CD4-positive, alpha-beta T cell treated with Interleukin-10 for 1 hour (primary cell): ENCODE results near the gene DNAI2.
A peak's percentile ranks its signal among the peaks of the same experiment; 100 is the strongest.

Experiments used
- DNase-seq: peaks from one replicate; pipeline ENCODE4 v3.0.0-alpha.2; 2020

The DNAI2 gene

DNA sequence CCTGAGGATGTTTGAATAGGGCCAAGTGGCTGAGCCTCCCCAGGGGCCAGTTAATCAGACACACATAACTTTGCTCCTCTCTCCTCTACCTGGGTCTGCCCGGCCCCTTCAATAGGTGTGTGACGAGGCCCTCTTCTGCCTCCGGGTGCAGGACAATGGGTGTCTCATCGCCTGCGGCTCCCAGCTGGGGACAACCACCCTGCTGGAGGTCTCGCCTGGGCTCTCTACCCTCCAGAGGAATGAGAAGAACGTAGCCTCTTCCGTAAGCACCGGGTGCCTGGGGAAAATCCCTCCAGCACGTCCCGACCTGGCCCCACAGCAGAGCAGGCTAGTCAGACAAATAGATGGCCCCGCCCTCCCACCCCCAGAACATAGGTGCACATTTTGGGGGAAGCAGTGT lies 35.9 kb downstream of the DNAI2 start:
- no peak for DNase-seq

DNA sequence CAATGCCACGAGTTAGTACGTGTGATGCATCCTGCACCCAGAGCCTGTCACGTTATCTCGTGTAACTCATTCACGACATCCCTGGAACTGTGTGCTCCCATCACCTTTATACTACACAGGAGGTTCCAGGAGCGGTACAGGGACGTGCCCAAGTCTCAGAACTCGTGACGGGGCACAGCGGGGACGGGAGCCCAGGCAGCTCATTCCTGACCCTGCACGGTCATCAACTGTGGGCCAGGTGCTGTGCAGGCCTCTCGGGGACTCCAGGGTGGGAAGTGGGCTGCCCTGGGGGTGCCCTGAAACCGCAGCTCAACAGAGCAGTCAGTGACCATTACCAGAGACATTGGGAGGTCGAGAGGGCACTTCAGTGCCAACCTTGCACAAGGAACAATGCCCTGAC lies 40.8 kb downstream of the DNAI2 start:
- DNase-seq = no peak

DNA sequence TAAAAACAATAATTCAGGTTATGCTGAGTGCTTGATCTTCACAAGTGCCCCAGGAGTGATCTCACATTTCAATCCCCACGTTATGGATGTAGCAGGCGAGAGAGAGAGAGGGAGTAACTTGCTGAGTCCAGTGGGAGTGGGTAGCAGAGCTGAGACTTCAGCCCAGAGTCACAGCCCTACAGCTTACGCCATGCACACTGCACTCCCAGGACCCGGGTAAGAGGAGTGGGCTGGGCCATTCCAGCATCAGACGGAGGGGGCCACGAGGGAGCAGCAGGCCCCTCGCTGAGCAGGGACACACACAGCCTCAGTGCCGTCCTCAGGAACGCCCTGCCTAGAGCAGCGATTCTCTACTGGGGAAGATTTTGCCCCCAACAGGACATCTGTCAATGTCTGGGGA lies 42.2 kb downstream of the DNAI2 start:
- no peak for DNase-seq

DNA sequence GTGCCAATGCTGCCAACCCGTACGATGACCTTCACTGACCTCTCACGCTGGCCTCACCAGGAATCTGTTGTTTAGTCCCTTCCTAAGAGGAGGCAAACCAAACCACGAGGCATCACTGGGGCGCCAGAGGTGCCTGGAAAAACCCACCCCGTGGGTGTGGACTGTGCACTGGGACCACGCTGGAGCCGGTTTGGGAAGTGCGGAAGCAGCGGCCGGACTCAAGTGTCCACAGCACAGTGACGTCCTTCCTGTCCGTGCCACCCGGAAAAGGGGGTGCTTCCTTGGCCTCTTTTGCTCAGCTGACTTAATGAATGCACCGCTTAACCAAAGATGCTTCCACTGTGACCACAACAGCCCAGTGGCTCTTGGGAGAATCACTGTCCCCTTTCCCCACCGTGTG lies 43.0 kb downstream of the DNAI2 start:
- no peak for DNase-seq

DNA sequence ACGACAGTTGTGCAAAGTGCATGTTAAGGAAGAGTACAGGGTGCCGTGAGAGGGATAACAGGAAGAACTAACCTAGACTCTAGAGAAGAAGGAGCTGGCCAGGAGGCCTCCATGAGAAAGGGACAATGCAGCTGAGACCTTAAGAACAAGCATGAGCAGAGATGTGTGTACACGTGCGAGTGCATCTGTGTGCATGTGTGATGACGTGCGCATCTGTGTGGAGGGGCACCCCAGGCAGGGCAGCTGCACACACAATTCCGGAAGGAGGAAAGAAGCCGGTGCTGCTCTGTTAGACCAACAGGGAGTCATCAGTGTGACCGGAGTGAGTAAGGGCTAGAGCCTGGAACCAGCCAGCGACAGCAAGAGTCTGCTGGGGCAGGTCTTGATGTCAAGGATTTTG lies 44.4 kb downstream of the DNAI2 start:
- DNase-seq = no peak

DNA sequence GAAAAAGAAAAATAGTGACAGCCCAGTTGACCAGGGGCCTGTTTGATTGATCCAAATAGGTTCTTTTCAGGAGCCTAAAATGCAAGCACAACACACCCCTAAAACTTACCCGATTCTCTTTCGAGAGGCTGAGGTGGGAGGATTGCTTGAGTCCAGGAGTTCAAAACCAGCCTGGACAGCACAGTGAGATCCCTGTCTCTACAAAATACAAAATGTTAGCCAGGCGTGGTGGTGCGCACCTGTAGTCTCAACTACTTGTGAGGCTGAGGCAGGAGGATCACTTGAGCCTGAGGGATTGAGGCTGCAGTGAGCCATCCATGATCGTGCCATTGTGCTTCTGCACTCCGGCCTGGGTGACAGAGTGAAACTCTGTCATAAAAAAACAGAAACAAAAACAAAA lies 50.5 kb downstream of the DNAI2 start:
- DNase-seq = no peak

DNA sequence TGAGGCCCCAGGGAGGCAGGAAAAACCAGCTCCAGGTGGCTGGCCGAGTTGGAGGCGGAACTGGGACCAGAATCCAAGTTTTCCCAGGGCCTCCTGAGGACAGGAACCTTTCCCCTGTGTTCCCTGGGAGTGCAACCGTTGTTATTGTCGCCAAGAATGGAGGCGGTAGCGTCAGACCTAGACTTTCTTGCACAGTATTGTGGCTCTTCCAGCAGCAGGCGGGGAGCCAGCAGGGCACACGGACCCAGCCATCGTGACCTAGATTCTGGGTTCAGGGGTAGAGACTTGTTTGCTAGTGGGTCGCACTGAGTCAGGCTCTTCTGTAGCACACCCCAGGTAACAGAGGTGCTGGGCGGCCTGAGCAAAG lies 51.3 kb downstream of the DNAI2 start:
- no peak for DNase-seq

DNA sequence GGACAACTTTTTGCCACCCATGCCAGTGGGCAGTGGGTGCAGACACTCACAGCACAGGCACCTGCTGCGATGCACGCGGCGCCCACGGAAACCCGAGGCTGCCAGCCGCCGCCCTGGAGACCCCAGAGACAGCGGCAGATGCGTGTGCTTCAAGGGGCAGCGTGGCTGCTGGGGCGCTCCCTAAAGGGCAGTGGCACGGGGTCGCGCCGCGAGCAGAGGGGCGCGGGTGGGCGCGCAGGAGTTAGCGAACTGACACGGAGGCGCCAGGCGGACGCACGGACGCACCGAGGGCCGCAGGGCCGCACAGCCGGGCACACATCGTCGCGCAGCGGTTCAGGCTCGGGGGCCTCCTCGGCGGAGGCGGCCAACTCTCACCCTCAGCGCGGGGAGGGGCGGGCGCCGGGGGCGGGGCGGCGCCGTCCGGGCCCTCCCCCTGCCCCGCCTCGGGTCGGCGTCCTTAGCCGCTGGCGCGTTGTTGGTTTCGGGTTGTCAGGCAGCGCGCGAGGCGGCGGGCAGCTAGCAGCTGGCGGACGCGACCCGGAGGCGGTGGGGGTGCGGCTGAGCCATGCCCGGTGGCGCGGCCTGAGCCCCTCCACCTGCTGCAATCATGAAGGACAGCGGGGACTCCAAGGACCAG lies 51.8 kb downstream of the DNAI2 start, which contains the start of gene KIF19:
Gene KIF19 (plus strand): TSS at position 484 of the 637 bp plus-strand sequence. CDS start 124 bp downstream, at position 608.
- peak; percentile 66 for DNase-seq

DNA sequence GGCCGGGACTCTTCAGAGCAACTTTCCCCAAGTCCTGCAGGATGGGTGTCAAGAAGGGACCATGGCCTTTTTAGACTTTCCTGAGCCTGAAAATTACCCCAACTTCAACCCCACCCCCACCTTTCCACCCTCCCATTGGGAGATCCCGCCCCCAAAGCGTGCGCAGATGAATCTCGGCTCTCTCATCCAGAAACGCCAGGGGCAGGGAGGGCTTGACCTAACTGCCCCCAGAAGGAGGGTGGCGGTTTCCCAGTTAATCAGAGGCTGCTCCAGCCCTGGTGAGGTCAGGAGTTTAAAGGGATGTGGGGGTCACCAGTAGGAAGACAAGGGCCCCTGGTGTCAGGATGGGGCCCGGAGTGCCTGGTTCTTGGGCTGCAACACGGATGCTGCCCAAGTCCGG lies 52.5 kb downstream of the DNAI2 start:
- no peak for DNase-seq

DNA sequence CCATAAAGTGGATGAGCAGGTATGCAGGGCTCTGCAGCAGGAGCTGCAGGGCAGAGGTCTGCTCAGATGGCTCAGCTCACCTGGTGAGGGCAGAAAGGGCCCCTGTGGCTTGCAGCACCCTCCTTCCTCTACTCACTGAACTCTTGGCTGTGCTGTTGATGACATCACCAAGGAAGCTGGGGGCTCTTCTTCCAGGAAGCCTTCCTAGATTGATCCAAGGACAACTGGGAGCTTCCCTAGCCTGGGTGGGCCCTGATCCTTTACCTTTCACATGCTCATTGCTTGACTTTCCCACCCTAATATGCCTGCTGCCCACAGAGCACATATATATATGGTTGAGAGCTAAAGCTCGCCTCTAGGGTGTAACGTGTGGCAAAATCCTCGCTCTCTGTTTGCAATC lies 54.5 kb downstream of the DNAI2 start:
- no peak for DNase-seq

DNA sequence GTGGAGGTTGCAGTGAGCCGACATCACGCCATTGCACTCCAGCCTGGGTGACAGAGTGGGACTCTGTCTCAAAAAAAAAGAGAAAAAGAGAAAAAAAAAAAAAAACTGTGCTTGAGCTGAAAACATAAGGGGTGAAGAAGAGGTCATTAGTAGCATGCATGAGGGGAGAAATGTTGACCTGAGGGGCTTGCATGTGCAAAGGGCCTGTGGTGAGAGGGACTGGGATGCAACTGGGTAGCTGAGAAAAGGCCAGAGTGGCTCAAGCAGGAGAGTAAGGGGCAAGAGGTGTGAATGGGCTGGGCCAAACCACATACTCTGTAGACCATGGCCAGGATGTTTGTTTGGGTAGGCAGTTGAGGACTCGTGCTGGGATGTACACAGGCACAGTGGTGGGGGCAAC lies 55.3 kb downstream of the DNAI2 start:
- no peak for DNase-seq

DNA sequence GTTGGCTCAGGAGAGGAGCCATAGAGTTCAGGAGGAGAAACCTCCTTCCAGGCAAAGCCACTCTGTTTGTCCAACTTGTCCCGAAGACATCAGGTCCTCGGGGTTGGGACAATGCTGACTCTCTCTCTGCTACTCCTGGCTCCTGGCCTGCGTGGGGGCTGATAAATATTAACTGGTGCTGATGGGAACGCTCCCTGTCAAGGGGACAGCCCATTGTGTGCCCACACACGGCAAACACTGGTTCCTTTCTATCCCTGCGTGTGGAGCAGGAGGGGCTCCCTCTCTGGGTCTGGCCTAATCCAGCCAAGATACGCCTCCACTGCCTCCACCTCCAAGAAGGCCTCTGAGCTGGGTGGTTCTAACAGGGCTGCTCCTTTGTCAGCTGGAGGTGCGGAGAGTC lies 56.4 kb downstream of the DNAI2 start:
- no peak for DNase-seq

DNA sequence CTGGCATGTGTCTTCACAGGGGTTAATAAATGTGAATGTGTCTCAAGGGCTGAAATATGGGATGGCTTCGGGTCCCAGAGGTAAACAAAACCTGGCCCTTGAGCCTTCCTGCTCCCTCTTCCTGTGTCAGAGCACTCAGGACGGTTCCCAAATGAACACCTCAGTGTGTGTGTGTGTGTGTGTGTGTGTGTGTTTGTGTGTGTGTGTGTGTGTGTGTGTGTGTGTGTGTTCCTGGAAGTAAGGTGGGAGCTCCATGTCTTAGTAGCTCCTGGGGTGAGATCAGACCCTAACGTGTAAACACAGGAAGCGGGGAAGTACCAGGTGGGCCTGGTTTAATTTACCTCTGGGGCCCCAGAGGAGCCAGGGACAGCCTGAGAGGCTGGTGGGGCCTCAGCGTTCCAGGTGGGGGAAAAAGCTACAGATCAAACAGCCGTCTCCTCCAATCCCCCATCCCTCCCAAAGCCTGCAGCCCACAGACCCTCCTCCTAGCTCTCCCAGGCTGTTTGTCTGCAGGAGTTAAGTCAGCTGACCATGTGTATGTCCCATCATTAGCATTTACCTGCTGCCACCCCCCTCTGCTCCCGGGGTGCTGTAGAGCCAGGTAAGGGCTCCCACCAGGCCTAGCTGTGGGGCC lies 58.1 kb downstream of the DNAI2 start:
- DNase-seq = no peak

DNA sequence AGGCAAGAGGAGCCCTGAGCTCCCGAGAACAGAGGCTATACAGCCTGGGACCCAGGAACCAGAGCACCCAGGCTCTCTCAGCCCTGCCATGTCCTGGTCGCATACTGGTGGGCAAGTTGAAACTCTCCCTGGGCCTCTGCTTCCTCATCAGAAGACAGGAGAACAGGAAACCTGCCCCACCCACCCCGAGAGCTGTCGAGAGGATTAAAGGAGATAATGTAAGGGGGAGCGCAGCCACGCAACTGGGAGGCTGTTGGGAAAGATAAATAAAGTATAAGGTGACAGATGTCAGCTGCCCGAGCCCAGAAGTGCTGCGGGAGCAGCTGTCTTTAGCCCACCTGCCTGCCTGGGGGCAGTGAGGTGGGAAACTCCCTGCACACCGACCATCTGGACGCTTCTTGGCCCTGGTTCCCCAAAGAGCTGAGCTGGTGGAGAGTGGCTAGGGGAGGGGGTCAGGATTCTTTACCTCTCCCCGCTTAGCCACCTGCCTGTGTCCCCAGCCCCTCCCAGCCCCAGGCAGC lies 58.8 kb downstream of the DNAI2 start:
- DNase-seq = no peak

DNA sequence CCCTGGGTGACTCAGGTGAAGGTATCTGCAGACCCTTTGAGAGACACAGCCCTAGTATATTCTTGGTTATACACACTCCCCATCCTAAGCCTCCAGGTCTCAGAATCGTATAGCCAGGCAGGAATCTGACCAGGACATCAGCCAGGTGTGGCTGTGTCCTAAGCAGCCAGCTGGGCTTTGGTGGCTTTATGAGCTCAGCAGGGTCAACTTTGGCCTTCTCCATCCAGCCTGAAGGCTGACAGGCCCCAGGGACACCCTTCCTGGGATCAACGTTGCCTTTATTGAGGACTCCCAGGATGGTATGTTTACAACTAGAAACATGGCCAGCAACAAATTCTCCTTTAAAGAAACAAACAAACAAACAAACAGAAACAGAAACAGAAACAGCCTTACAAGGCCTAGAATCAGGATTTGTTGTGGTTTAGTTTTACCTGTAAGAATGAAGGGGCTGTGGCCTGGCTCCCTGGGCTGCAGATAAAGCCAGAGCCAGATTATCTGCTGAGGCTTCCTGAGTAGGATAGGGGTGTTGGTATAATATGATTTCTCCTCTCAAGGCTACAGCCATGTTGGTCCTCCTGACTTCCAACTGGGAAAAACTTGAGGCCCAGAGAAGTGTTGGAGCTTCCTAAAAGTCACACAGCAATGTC lies 60.5 kb downstream of the DNAI2 start:
- no peak for DNase-seq

DNA sequence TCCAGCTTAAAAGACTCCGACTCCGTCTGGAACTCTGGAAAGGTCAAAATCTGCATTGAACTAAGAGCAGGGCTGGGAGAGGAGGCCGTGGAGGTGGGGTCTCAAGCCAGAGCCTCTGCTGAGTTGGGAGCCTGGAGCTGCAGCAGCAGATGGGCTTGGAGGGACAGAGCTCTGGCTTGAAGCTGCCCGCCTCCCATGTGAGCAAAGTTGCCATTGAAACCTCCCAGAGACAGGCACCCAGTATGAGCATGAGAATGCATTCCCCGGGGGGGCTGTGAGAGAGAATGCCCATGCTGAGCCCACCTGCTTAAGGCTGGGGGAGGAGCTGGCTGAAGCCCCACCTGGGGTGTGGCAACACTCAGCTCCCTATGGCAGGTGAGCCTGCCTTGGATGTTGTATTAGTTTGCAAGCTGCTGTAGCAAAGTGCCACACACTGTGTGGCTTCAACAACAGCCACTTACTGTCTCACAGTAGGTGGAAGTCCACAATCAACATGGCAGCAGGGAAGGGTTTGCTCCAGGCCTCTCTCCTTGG lies 61.6 kb downstream of the DNAI2 start:
- DNase-seq = no peak

DNA sequence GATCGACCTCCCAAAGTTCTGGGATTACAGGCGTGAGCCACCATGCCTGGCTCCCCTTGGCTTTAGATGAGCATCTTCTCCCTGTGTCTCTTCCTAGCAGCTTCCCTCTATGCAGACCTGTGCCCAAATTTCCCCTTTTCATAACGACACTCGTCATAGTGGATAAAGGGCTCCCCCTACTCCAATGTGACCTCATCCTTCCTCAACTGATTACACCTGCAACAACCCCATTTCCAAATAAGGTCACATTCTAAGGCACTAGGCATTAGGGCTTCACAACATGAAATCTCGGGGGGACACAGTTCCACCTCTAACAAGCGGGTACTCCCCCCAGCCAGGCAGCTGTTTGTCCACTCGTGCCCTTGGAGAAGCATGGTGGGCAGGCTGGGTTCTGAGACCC lies 62.3 kb downstream of the DNAI2 start:
- DNase-seq = no peak

DNA sequence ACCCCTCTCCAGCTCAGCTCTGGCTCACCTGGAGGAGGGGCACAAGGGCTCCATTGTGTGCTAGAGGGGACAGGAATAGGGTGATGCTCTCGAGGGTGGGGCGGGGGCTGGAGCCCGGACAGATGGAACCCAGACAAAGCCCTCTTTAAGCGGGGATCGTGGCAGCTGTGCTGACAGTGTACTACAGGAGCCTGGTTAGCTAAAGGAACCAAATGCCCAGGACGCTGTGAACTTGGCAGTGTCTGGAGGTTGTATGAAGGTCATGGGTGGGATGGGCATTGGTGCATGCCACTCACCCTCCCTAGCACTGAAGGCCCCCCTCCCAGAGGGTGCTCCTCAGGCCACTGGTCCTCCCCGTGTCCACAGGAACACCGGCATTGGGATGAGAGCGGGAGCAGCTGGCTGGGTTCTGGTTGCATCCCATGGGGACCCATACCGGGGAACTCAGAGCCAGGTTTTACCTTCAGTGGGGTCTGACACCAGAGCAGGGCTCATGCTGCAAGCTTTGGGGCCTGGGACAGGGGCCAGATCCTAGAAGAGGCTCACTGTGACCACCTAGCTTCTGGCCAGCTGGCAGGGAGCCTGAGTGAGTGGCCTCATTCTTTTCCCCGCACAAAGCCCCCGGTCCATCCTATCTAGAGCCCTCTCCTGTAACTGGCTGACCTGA lies 63.9 kb downstream of the DNAI2 start:
- DNase-seq = no peak

DNA sequence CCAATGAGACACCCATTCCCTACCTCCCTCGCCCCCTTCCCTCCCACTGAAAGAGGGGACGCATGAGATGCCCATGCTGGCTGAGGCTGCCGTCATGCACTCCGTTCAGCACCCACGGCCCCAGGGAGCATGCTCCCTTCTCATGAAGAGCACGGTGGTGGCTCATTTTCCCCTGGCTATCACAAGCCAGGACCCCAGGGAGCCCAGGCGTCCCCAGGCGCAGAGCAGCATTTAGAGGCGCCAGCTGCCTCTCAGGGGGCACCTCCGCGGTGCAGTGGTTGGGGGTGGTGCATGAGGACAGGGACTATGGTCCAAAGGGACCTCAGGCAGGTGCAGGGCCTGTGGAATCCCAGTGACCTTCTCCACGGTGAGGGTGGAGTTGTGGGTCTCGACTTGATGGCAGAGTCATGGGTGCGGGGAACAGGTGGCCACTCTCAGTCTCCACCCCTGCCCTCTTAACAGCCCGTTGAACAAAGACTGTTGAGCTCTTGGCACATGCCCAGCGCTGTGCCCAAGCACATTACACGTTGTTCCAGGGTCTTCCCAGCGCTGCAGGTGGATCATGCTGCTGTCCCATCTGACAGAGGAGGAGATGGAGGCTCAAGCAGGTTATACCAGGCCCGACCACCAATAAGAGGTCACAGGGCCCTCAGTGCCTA lies 65.6 kb downstream of the DNAI2 start:
- no peak for DNase-seq

DNA sequence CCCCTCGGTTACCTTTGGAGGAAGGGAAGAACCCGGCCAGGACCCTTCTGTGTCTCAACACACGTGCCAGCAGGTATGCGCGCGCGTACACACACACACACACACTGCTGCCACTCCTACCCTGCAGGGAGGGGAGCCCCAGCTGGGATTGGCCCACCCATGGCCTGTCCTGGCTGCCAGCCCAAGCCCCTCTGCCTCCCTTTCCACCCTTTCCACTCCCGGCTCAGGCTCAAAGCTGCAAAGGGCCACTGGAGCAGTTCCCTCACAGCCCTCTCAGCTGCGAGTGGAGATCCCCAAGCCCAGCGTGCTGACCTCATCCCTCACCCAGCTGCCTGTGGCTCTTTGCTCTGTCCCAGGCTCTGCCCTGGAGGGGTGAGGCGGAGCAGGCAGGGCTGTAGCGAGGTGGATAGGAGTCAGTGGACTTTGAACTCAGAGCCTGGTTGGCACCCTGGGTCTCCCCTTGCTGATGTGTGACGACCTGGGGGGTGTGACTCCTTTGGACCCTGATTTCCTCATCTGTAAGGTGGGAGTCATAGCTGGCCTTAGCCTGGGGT lies 66.5 kb downstream of the DNAI2 start:
- no peak for DNase-seq

DNA sequence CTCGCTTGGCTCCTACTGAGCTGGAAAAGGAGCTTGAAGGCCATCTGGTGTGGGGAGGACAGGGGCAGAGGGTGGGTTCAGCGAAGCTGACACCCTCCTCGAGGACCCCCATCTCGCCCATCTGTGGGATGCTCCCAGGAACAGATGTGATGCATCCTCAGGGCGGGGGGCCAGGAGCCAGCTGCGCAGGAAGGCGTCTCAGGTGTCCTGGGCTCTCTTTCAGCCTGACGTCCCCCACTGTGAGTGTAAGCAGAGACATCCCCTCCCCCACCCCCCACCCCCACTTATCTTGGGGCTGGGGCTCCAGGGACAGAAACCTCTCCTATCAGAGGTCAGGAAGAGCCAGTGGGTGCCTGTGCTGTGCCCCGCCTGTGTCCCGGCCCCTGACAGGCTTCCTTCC lies 68.2 kb downstream of the DNAI2 start:
- no peak for DNase-seq

DNA sequence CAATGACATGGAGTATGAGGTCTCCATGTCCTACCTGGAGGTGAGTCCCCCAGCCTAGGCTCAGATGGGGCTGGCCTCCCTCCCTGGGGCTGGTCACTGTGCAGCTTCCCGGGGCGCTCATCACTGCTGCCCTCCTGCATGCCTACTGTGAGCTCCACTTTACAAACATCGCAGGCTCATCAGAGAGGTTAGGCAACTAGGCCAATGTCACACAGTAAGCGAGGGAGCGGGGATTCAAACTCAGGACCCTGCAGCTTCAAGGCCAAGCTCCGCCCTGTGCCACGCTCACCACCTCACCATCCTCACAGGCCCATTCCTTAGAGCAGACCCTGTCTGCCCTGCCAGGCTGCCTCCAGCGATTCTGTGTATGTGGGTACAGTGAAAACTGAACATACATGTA lies 69.1 kb downstream of the DNAI2 start:
- no peak for DNase-seq
